Mucosa of rectum (tissue), 2 donors: Measurements from ENCODE around the gene VWA3B.

Experiments used
- H3K27ac ChIP-seq, 2 donors: one replicate each; pipeline ENCODE4 v1.7.0; 2013; ENCODE audit warnings: inconsistent platforms in 2 of 2, low read depth in 2 of 2, low read length in 2 of 2
- H3K27me3 ChIP-seq, 2 donors: one replicate each; pipeline ENCODE4 v1.7.0; 2013; ENCODE audit warnings: low read length in 2 of 2; ENCODE audit not compliant: control insufficient read depth in 2 of 2, insufficient read depth in 2 of 2
- H3K36me3 ChIP-seq, 2 donors: one replicate each; pipeline ENCODE4 v1.7.0; 2013; ENCODE audit warnings: low read length in 2 of 2; ENCODE audit not compliant: control insufficient read depth in 2 of 2, insufficient read depth in 2 of 2
- H3K4me1 ChIP-seq, 2 donors: one replicate each; pipeline ENCODE4 v1.7.0; 2013; ENCODE audit warnings: low read length in 2 of 2, mild to moderate bottlenecking in 1 of 2; ENCODE audit not compliant: control insufficient read depth in 2 of 2, insufficient read depth in 2 of 2
- H3K4me3 ChIP-seq, 2 donors: one replicate each; pipeline ENCODE4 v1.7.0; 2013; ENCODE audit warnings: low read length in 2 of 2
- H3K9ac ChIP-seq, 2 donors: one replicate each; pipeline ENCODE4 v1.7.0; 2013; ENCODE audit warnings: low read length in 2 of 2, low read depth in 1 of 2, mild to moderate bottlenecking in 1 of 2
- H3K9me3 ChIP-seq, 2 donors: one replicate each; pipeline ENCODE4 v1.7.0; 2013; ENCODE audit warnings: low read length in 2 of 2; ENCODE audit not compliant: control insufficient read depth in 2 of 2
- donor health status: healthy.
- donor health status: Normal muscosa, but diverticular disease.

Gene VWA3B

GRCh38 chr2:98149333-98149697, 62.3 kb downstream of the VWA3B start:
- H3K4me1 ChIP-seq: no peaks in the 10 kb centered on the region
- H3K27me3 ChIP-seq: no peaks in the 10 kb centered on the region
- H3K4me3 ChIP-seq: peak overlapping the region in 1 of 2 donors; percentile 6
- H3K9ac ChIP-seq: no peak overlapping the region
- H3K9me3 ChIP-seq: no peaks in the 10 kb centered on the region
- H3K36me3 ChIP-seq: no peaks in the 10 kb centered on the region
- no peak overlapping the region for H3K27ac ChIP-seq

GRCh38 chr2:98153481-98153880, 66.5 kb downstream of the VWA3B start:
- H3K9ac ChIP-seq: no peak overlapping the region
- H3K4me1 ChIP-seq: no peaks in the 10 kb centered on the region
- H3K27me3 ChIP-seq: no peaks in the 10 kb centered on the region
- no peaks in the 10 kb centered on the region for H3K9me3 ChIP-seq
- no peaks in the 10 kb centered on the region for H3K36me3 ChIP-seq
- no peak overlapping the region for H3K27ac ChIP-seq
- H3K4me3 ChIP-seq: no peak overlapping the region

- H3K4me1 ChIP-seq: no peaks in the 10 kb centered on the region
- H3K27me3 ChIP-seq: no peaks in the 10 kb centered on the region
- H3K9ac ChIP-seq: no peak overlapping the region
- H3K4me3 ChIP-seq: no peak overlapping the region
- H3K9me3 ChIP-seq: no peaks in the 10 kb centered on the region
- H3K36me3 ChIP-seq: no peaks in the 10 kb centered on the region
- H3K27ac ChIP-seq: no peak overlapping the region
Measured at GRCh38 chr2:98155291-98155690, 68.3 kb downstream of the VWA3B start.

GRCh38 chr2:98155716-98156115, 68.7 kb downstream of the VWA3B start:
- Histone ChIP-seq H3K9me3 (no peaks in the 10 kb centered on the region), H3K36me3 (no peaks in the 10 kb centered on the region), H3K9ac (no peak overlapping the region), H3K4me1 (no peaks in the 10 kb centered on the region), H3K27me3 (no peaks in the 10 kb centered on the region), H3K27ac (no peak overlapping the region), H3K4me3 (no peak overlapping the region)

GRCh38 chr2:98156304-98156703, 69.3 kb downstream of the VWA3B start:
- H3K4me1 ChIP-seq: no peaks in the 10 kb centered on the region
- no peak overlapping the region for H3K9ac ChIP-seq
- H3K27ac ChIP-seq: no peak overlapping the region
- H3K9me3 ChIP-seq: no peaks in the 10 kb centered on the region
- no peaks in the 10 kb centered on the region for H3K36me3 ChIP-seq
- H3K4me3 ChIP-seq: no peak overlapping the region
- no peaks in the 10 kb centered on the region for H3K27me3 ChIP-seq

GRCh38 chr2:98157557-98157956, 70.6 kb downstream of the VWA3B start:
- no peaks in the 10 kb centered on the region for H3K27me3 ChIP-seq
- H3K9me3 ChIP-seq: no peaks in the 10 kb centered on the region
- no peak overlapping the region for H3K4me3 ChIP-seq
- H3K9ac ChIP-seq: no peak overlapping the region
- H3K4me1 ChIP-seq: no peaks in the 10 kb centered on the region
- H3K36me3 ChIP-seq: no peaks in the 10 kb centered on the region
- no peak overlapping the region for H3K27ac ChIP-seq

GRCh38 chr2:98158305-98158704, 71.3 kb downstream of the VWA3B start:
- no peaks in the 10 kb centered on the region for H3K9me3 ChIP-seq
- H3K27me3 ChIP-seq: no peaks in the 10 kb centered on the region
- no peak overlapping the region for H3K9ac ChIP-seq
- no peak overlapping the region for H3K4me3 ChIP-seq
- H3K4me1 ChIP-seq: no peaks in the 10 kb centered on the region
- no peaks in the 10 kb centered on the region for H3K36me3 ChIP-seq
- no peak overlapping the region for H3K27ac ChIP-seq

GRCh38 chr2:98160554-98160953, 73.6 kb downstream of the VWA3B start:
- H3K36me3 ChIP-seq: no peaks in the 10 kb centered on the region
- no peaks in the 10 kb centered on the region for H3K9me3 ChIP-seq
- no peaks in the 10 kb centered on the region for H3K27me3 ChIP-seq
- H3K27ac ChIP-seq: no peak overlapping the region
- H3K4me1 ChIP-seq: no peaks in the 10 kb centered on the region
- H3K4me3 ChIP-seq: no peak overlapping the region
- no peak overlapping the region for H3K9ac ChIP-seq

GRCh38 chr2:98161186-98161585, 74.2 kb downstream of the VWA3B start:
- Histone ChIP-seq H3K4me1 (no peaks in the 10 kb centered on the region), H3K27me3 (no peaks in the 10 kb centered on the region), H3K9me3 (no peaks in the 10 kb centered on the region), H3K27ac (no peak overlapping the region), H3K4me3 (no peak overlapping the region), H3K36me3 (no peaks in the 10 kb centered on the region), H3K9ac (no peak overlapping the region)

- Histone ChIP-seq H3K9ac (no peak overlapping the region), H3K27me3 (no peaks in the 10 kb centered on the region), H3K4me1 (no peaks in the 10 kb centered on the region), H3K36me3 (no peaks in the 10 kb centered on the region), H3K9me3 (no peaks in the 10 kb centered on the region), H3K4me3 (no peak overlapping the region), H3K27ac (no peak overlapping the region)
Measured at GRCh38 chr2:98164256-98164655, 77.3 kb downstream of the VWA3B start.

GRCh38 chr2:98165516-98166071, 78.6 kb downstream of the VWA3B start:
- H3K36me3 ChIP-seq: no peaks in the 10 kb centered on the region
- H3K9ac ChIP-seq: no peak overlapping the region
- no peaks in the 10 kb centered on the region for H3K9me3 ChIP-seq
- no peak overlapping the region for H3K27ac ChIP-seq
- H3K27me3 ChIP-seq: no peaks in the 10 kb centered on the region
- no peaks in the 10 kb centered on the region for H3K4me1 ChIP-seq
- no peak overlapping the region for H3K4me3 ChIP-seq
